Activated naive CD8-positive, alpha-beta T cell treated with anti-CD3 and anti-CD28 coated beads, Interleukin-2, amount 50 U/mL, for 16 hours (primary cell): ENCODE data around the gene PWP1.
"Not testable (repeated sequence)": the region's sequence is repeated elsewhere in the genome, so short reads cannot be mapped to it uniquely, and the experiment has no call there.

Source experiments
- DNase-seq: peaks from one replicate; pipeline ENCODE4 v3.0.0-alpha.2; 2020; ENCODE audit warnings: low read depth, low spot score

The PWP1 gene

GRCh38 chr12:107668320-107669098, 17.1 kb upstream of the PWP1 start:
- no peak for DNase-seq

- no peak for DNase-seq
These were observed 15.7 kb upstream of the PWP1 start for GRCh38 chr12:107669946-107670345.

- DNase-seq: no peak
These were observed 14.5 kb upstream of the PWP1 start for GRCh38 chr12:107670999-107671643.

- DNase-seq: no peak
These were observed 7.9 kb upstream of the PWP1 start for GRCh38 chr12:107677671-107678070.

- DNase-seq: no peak
These were observed 6.3 kb upstream of the PWP1 start for GRCh38 chr12:107679336-107679735.

GRCh38 chr12:107681455-107681835, 4.2 kb upstream of the PWP1 start:
- no peak for DNase-seq

- DNase-seq: no peak
These were observed 3.5 kb upstream of the PWP1 start for GRCh38 chr12:107681836-107682820.

- no peak for DNase-seq
These were observed 1.4 kb upstream of the PWP1 start for GRCh38 chr12:107684029-107684795.

- no peak for DNase-seq
These were observed 624 bp upstream of the PWP1 start for GRCh38 chr12:107684990-107685359.

- DNase-seq: not testable (repeated sequence)
These were observed 10.2 kb downstream of the PWP1 start for GRCh38 chr12:107695772-107696171.

GRCh38 chr12:107702106-107702505, 16.5 kb downstream of the PWP1 start:
- no peak for DNase-seq

- DNase-seq: no peak
These were observed 18.4 kb downstream of the PWP1 start for GRCh38 chr12:107704041-107704440.

GRCh38 chr12:107705522-107705921, 19.9 kb downstream of the PWP1 start:
- not testable (repeated sequence) for DNase-seq

GRCh38 chr12:107715780-107716179, 30.2 kb downstream of the PWP1 start:
- no peak for DNase-seq

GRCh38 chr12:107718606-107719005, 33.0 kb downstream of the PWP1 start:
- no peak for DNase-seq

- not testable (repeated sequence) for DNase-seq
These were observed 41.7 kb downstream of the PWP1 start for GRCh38 chr12:107727327-107727726.

GRCh38 chr12:107727742-107728141, 42.1 kb downstream of the PWP1 start:
- DNase-seq: not testable (repeated sequence)

- DNase-seq: no peak
These were observed 45.2 kb downstream of the PWP1 start for GRCh38 chr12:107730618-107731341.

GRCh38 chr12:107731366-107731765, 45.8 kb downstream of the PWP1 start:
- DNase-seq: no peak

- DNase-seq: no peak
These were observed 46.8 kb downstream of the PWP1 start for GRCh38 chr12:107732365-107732764.

- DNase-seq: no peak
These were observed 48.5 kb downstream of the PWP1 start for GRCh38 chr12:107734139-107734538.
